HCT116 (cell line): Measurements from ENCODE around the gene DNHD1. TPM values are rescaled to one million over a fixed set of nuclear protein-coding genes. Genes with fewer than 3 reads are reported as not detected.

Source experiments
- ATAC-seq: fragments of 200-7000 bp; cut with Tn5 transposase; 2 replicates; pipeline ENCODE4 v1.9.1; 2020; ENCODE audit warnings: mild to moderate bottlenecking, moderate library complexity
- BruUV-seq: library from RNA; stranded (reverse); fragments of 400-500 nt; replicated peaks from 2 replicates; lab custom pipeline; 2021; lab: Mats Ljungman, UMichigan
- CTCF ChIA-PET: fragments of 300-600 bp; sonication (Branson Sonifier 250); formaldehyde crosslinking; loops from one replicate; lab custom pipeline; 2021; ENCODE audit warnings: antibody characterized with exemption; lab: Charles Lee
- POLR2A ChIA-PET: fragments of 300-600, 350-600 bp; sonication (Branson Sonifier 250); formaldehyde crosslinking; loops from one replicate; lab custom pipeline; 2021; ENCODE audit warnings: antibody characterized with exemption; lab: Charles Lee
- RAD21 ChIA-PET, 2 experiments: fragments of 300-600 bp; sonication (Branson Sonifier 250); formaldehyde crosslinking; loops; one replicate each; lab custom pipeline; 2023; ENCODE audit warnings: low total read pairs in 2 of 2; ENCODE audit not compliant: uncharacterized antibody in 2 of 2, unreplicated experiment in 2 of 2, low non-redundant PET in 1 of 2; lab: Charles Lee
- DNase-seq: peaks from one replicate; pipeline ENCODE4 v3.0.0-alpha.2; 2010; ENCODE audit warnings: low read depth, low spot score
- H2AFZ ChIP-seq: fragments of 200-600 bp; shearing (Covaris generic), sonication (generic); 2 replicates; pipeline ENCODE4 v1.6.1; 2017; ENCODE audit warnings: low read depth, mixed run types, mixed read lengths, antibody characterized with exemption, low read length; ENCODE audit not compliant: poor library complexity, severe bottlenecking
- H3K27ac ChIP-seq: 2 replicates; pipeline ENCODE4 v1.5.1; 2012; ENCODE audit warnings: low read depth, low read length
- H3K27me3 ChIP-seq: fragments of 200-600 bp; sonication (generic); 2 replicates; pipeline ENCODE4 v1.6.1; 2016; ENCODE audit warnings: mixed run types, low read length, mixed read lengths; ENCODE audit not compliant: insufficient read depth
- H3K36me3 ChIP-seq, 2 experiments: fragments of 200-500 bp in 1 of 2; fragments of 200-600 bp in 1 of 2; sonication (Bioruptor generic) in 1 of 2; sonication (generic) in 1 of 2; 2 replicates each; pipeline versions ENCODE4 v1.5.1 to v1.6.1; 2014 to 2016; ENCODE audit warnings: low read length in 2 of 2, inconsistent platforms in 1 of 2, mixed read lengths in 1 of 2, mixed run types in 1 of 2; ENCODE audit not compliant: insufficient read depth in 2 of 2, control insufficient read depth in 1 of 2
- H3K4me1 ChIP-seq, 2 experiments: fragments of 200-600 bp in 1 of 2; sonication (generic) in 1 of 2; 2 replicates each; pipeline versions ENCODE4 v1.5.1 to v1.6.1; 2012 to 2017; ENCODE audit warnings: low read length in 2 of 2, inconsistent platforms in 1 of 2, mild to moderate bottlenecking in 1 of 2, mixed read lengths in 1 of 2, mixed run types in 1 of 2, moderate library complexity in 1 of 2; ENCODE audit not compliant: insufficient read depth in 2 of 2, control insufficient read depth in 1 of 2
- H3K4me2 ChIP-seq: fragments of 200-600 bp; sonication (generic); 2 replicates; pipeline ENCODE4 v1.6.1; 2017; ENCODE audit warnings: mixed run types, low read length, mixed read lengths
- H3K4me3 ChIP-seq, 2 experiments: fragments of 200-600 bp in 1 of 2; sonication (generic) in 1 of 2; replicated peaks in 1 of 2; 2 replicates each; pipeline ENCODE4 v1.5.1; 2011 to 2016; ENCODE audit warnings: low read length in 2 of 2, control low read depth in 1 of 2, low read depth in 1 of 2, mild to moderate bottlenecking in 1 of 2, mixed read lengths in 1 of 2, mixed run types in 1 of 2
- H3K79me2 ChIP-seq: fragments of 200-600 bp; sonication (generic); 2 replicates; pipeline ENCODE4 v1.6.1; 2017; ENCODE audit warnings: mild to moderate bottlenecking, mixed run types, low read length, moderate library complexity, mixed read lengths; ENCODE audit not compliant: insufficient read depth
- H3K9ac ChIP-seq: fragments of 200-600 bp; sonication (generic); 2 replicates; pipeline ENCODE4 v1.6.1; 2016; ENCODE audit warnings: low read length, mixed read lengths
- H3K9me2 ChIP-seq: fragments of 200-600 bp; sonication (generic), shearing (Covaris generic); 2 replicates; pipeline ENCODE4 v1.6.1; 2017; ENCODE audit warnings: mixed run types, mild to moderate bottlenecking, moderate library complexity; ENCODE audit not compliant: insufficient read depth
- H3K9me3 ChIP-seq, 2 experiments: fragments of 200-500 bp in 1 of 2; fragments of 200-600 bp in 1 of 2; sonication (Bioruptor generic) in 1 of 2; sonication (generic) in 1 of 2; 2 replicates each; pipeline ENCODE4 v1.6.1; 2014 to 2017; ENCODE audit warnings: low read length in 2 of 2, mixed read lengths in 2 of 2, inconsistent platforms in 1 of 2, low read depth in 1 of 2, mild to moderate bottlenecking in 1 of 2, mixed run types in 1 of 2, moderate library complexity in 1 of 2; ENCODE audit not compliant: control insufficient read depth in 1 of 2, insufficient read depth in 1 of 2
- H4K20me1 ChIP-seq: fragments of 200-600 bp; sonication (generic), shearing (Covaris generic); 2 replicates; pipeline ENCODE4 v1.6.1; 2017; ENCODE audit warnings: mixed run types, mild to moderate bottlenecking, moderate library complexity; ENCODE audit not compliant: insufficient read depth
- CBX3 ChIP-seq: IDR thresholded peaks from 2 replicates; pipeline ENCODE4 v1.6.1; 2012; ENCODE audit warnings: low read depth
- CTCF ChIP-seq, 3 experiments: fragments of 200-600 bp in 1 of 3; sonication (generic) in 1 of 3; IDR thresholded peaks in 2 of 3; conservative IDR thresholded peaks in 1 of 3; 2 replicates each; pipeline ENCODE4 v1.5.1; 2012 to 2017; ENCODE audit warnings: low read depth in 2 of 3, low read length in 2 of 3, antibody characterized with exemption in 1 of 3, borderline replicate concordance in 1 of 3, control low read depth in 1 of 3, mild to moderate bottlenecking in 1 of 3, mixed read lengths in 1 of 3, mixed run types in 1 of 3, moderate library complexity in 1 of 3; ENCODE audit not compliant: insufficient read depth in 1 of 3
- EGR1 ChIP-seq: IDR thresholded peaks from 2 replicates; pipeline ENCODE4 v1.6.1; 2012; ENCODE audit warnings: low read depth
- ELF1 ChIP-seq: IDR thresholded peaks from 2 replicates; pipeline ENCODE4 v1.6.1; 2012; ENCODE audit warnings: low read depth, borderline replicate concordance
- FOSL1 ChIP-seq: IDR thresholded peaks from 2 replicates; pipeline ENCODE4 v1.6.1; 2012; ENCODE audit warnings: low read depth
- MAX ChIP-seq: IDR thresholded peaks from 2 replicates; pipeline ENCODE4 v1.6.1; 2012
- POLR2A ChIP-seq: IDR thresholded peaks from 2 replicates; pipeline ENCODE4 v1.7.0; 2011; ENCODE audit warnings: borderline replicate concordance; ENCODE audit not compliant: insufficient read depth, insufficient read length; ENCODE audit errors: extremely low read depth
- POLR2AphosphoS5 ChIP-seq: IDR thresholded peaks from 2 replicates; pipeline ENCODE4 v1.6.1; 2011; ENCODE audit warnings: mild to moderate bottlenecking, low read depth, low read length, moderate library complexity
- RAD21 ChIP-seq: IDR thresholded peaks from 2 replicates; pipeline ENCODE4 v1.6.1; 2012; ENCODE audit warnings: low read depth, mild to moderate bottlenecking
- SP1 ChIP-seq: IDR thresholded peaks from 2 replicates; pipeline ENCODE4 v1.6.1; 2012; ENCODE audit warnings: low read depth
- SRF ChIP-seq: IDR thresholded peaks from 2 replicates; pipeline ENCODE4 v1.6.1; 2012; ENCODE audit warnings: low read depth
- intact Hi-C: fragments of 100-400 bp; cut with micrococcal nuclease; formaldehyde crosslinking; loops from 2 replicates; pipeline ENCODE4 v1.10.0; 2022
- total RNA-seq: library from RNA; stranded (reverse); gene quantifications from one replicate; pipeline ENCODE4 v1.2.1, GENCODE V29; 2021; ENCODE audit not compliant: unreplicated experiment

Gene DNHD1
- total RNA-seq, 1 experiment from 2014 or later = 8.0 TPM

- no peak overlapping the region for H3K9ac ChIP-seq
- H3K79me2 ChIP-seq = peaks cover 72% of the 10 kb centered on the region
- H3K9me3 ChIP-seq = no peaks in the 10 kb centered on the region
- H3K4me2 ChIP-seq = no peak overlapping the region
- POLR2A ChIA-PET = no interaction called here
- no TSS peak for BruUV-seq
- TF ChIP-seq CTCF (IDR thresholded peaks at IDR 0.05 in 2 of 3, conservative IDR thresholded peaks at IDR 0.05 in 1 of 3; ENCODE audit: borderline replicate concordance in 1 of 3, insufficient read depth in 1 of 3, low read depth in 2 of 3, low read length in 2 of 3) = no peak
- TF ChIP-seq SP1 = no peak
- RAD21 ChIA-PET = no interaction called here
- no peak overlapping the region for H3K27ac ChIP-seq
- H3K4me3 ChIP-seq = no peak overlapping the region
- CTCF ChIA-PET = no interaction called here
- intact Hi-C loops = loop anchor here (5.0 kb wide), 1 partner anchor 68 kb away; no protein-coding TSS in a partner anchor
- H2AFZ ChIP-seq = no peak overlapping the region
- H3K4me1 ChIP-seq = peaks cover 4 to 16% of the 10 kb centered on the region in 2 experiments; a peak in 2 of 4 replicates
- H3K27me3 ChIP-seq = no peaks in the 10 kb centered on the region
- DNase-seq = no peak
- no peaks in the 10 kb centered on the region for H4K20me1 ChIP-seq
- no peak for ATAC-seq
- H3K9me2 ChIP-seq = no peaks in the 10 kb centered on the region
- H3K36me3 ChIP-seq = peaks cover 26 to 41% of the 10 kb centered on the region in 2 experiments; a peak in 3 of 4 replicates
Observed at GRCh38 chr11:6599881-6600390, 102.9 kb downstream of the DNHD1 start.

- H3K27ac ChIP-seq = no peak overlapping the region
- H3K4me2 ChIP-seq = no peak overlapping the region
- no peak overlapping the region for H3K4me3 ChIP-seq
- ATAC-seq (no peak), DNase-seq (no peak)
- ChIA-PET RAD21 (no interaction called here), CTCF (no interaction called here), POLR2A (no interaction called here)
- peaks cover 22 to 41% of the 10 kb centered on the region in 2 experiments; a peak in 3 of 4 replicates for H3K36me3 ChIP-seq
- peaks cover 83% of the 10 kb centered on the region for H3K79me2 ChIP-seq
- peaks cover 7 to 24% of the 10 kb centered on the region in 2 experiments; a peak in 3 of 4 replicates for H3K4me1 ChIP-seq
- intact Hi-C loops = loop anchor here (5.0 kb wide), 1 partner anchor 69 kb away; no protein-coding TSS in a partner anchor
- BruUV-seq = no TSS peak
- no peak overlapping the region for H2AFZ ChIP-seq
- H3K9ac ChIP-seq = no peak overlapping the region
- H3K9me2 ChIP-seq = no peaks in the 10 kb centered on the region
- H3K9me3 ChIP-seq = no peaks in the 10 kb centered on the region
- H4K20me1 ChIP-seq = no peaks in the 10 kb centered on the region
- H3K27me3 ChIP-seq = no peaks in the 10 kb centered on the region
- TF ChIP-seq POLR2A (no peak), POLR2AphosphoS5 (no peak), CBX3 (no peak), SRF (no peak), RAD21 (no peak), ELF1 (no peak), CTCF (IDR thresholded peaks at IDR 0.05 in 2 of 3, conservative IDR thresholded peaks at IDR 0.05 in 1 of 3; ENCODE audit: borderline replicate concordance in 1 of 3, insufficient read depth in 1 of 3, low read depth in 2 of 3, low read length in 2 of 3) (no peak), FOSL1 (no peak), EGR1 (no peak), MAX (no peak), SP1 (no peak)
Observed at GRCh38 chr11:6601041-6601461, 104.0 kb downstream of the DNHD1 start.
